DOHH2 (cell line): Measurements from ENCODE around the gene IQSEC3.
"Not testable (repeated sequence)": the region's sequence is repeated elsewhere in the genome, so short reads cannot be mapped to it uniquely, and the experiment has no call there.

ENCODE experiments used
- H3F3A ChIP-seq: fragments of 200-600 bp; sonication (generic), shearing (Covaris generic); 2 replicates; pipeline ENCODE4 v1.6.0; 2016; ENCODE audit warnings: antibody characterized with exemption, mild to moderate bottlenecking; ENCODE audit not compliant: control insufficient read depth, insufficient read depth
- H3K27ac ChIP-seq: fragments of 200-600 bp; sonication (generic); 2 replicates; pipeline ENCODE4 v1.5.1; 2014; ENCODE audit warnings: low read depth, mild to moderate bottlenecking, low read length, moderate library complexity
- H3K27me3 ChIP-seq: fragments of 200-600 bp; sonication (generic); 2 replicates; pipeline ENCODE4 v1.6.1; 2014; ENCODE audit warnings: mild to moderate bottlenecking, low read length, mixed read lengths; ENCODE audit not compliant: control insufficient read depth
- H3K36me3 ChIP-seq: fragments of 200-600 bp; sonication (generic); 2 replicates; pipeline ENCODE4 v1.6.1; 2014; ENCODE audit warnings: mild to moderate bottlenecking, low read length, moderate library complexity, mixed read lengths; ENCODE audit not compliant: control insufficient read depth
- H3K4me1 ChIP-seq: fragments of 200-600 bp; sonication (generic); 2 replicates; pipeline ENCODE4 v1.6.1; 2014; ENCODE audit warnings: mild to moderate bottlenecking, low read length, mixed read lengths; ENCODE audit not compliant: control insufficient read depth
- H3K4me2 ChIP-seq: fragments of 200-600 bp; sonication (generic); 2 replicates; pipeline ENCODE4 v1.6.0; 2014; ENCODE audit warnings: mild to moderate bottlenecking, low read length, moderate library complexity
- H3K4me3 ChIP-seq: fragments of 200-600 bp; sonication (generic); 2 replicates; pipeline ENCODE4 v1.5.1; 2014; ENCODE audit warnings: mild to moderate bottlenecking, low read length, mixed read lengths
- H3K79me2 ChIP-seq: fragments of 200-600 bp; sonication (generic); 2 replicates; pipeline ENCODE4 v1.6.1; 2014; ENCODE audit warnings: mild to moderate bottlenecking, low read length, mixed read lengths; ENCODE audit not compliant: control insufficient read depth
- H3K9me2 ChIP-seq: fragments of 200-600 bp; sonication (generic); replicated peaks from 2 replicates; pipeline ENCODE4 v1.6.1; 2014; ENCODE audit warnings: mild to moderate bottlenecking, low read length, mixed read lengths; ENCODE audit not compliant: control insufficient read depth
- H3K9me3 ChIP-seq: fragments of 200-600 bp; sonication (generic); 2 replicates; pipeline ENCODE4 v1.6.1; 2014; ENCODE audit warnings: antibody characterized with exemption, low read length, mixed read lengths; ENCODE audit not compliant: control insufficient read depth, insufficient read depth
- H4K20me1 ChIP-seq: fragments of 200-600 bp; sonication (generic); 2 replicates; pipeline ENCODE4 v1.6.0; 2014; ENCODE audit warnings: low read depth, mild to moderate bottlenecking, antibody characterized with exemption, low read length, moderate library complexity; ENCODE audit not compliant: control insufficient read depth, insufficient read depth
- CTCF ChIP-seq: fragments of 200-600 bp; sonication (generic); IDR thresholded peaks from one replicate; pipeline ENCODE4 v1.5.1; 2014; ENCODE audit warnings: antibody characterized with exemption, mild to moderate bottlenecking, low read depth, low read length; ENCODE audit not compliant: poor library complexity, severe bottlenecking
- EZH2phosphoT487 ChIP-seq: fragments of 200-600 bp; sonication (generic); IDR thresholded peaks from 2 replicates; pipeline ENCODE4 v1.6.1; 2017; ENCODE audit warnings: borderline replicate concordance, mild to moderate bottlenecking, antibody characterized with exemption, low read length, moderate library complexity, mixed read lengths

Gene IQSEC3

GRCh38 chr12:51962-52361, 14.6 kb upstream of the IQSEC3 start:
- H3K4me3 ChIP-seq, H3K4me1 ChIP-seq, H3K9me3 ChIP-seq, H3K36me3 ChIP-seq, H4K20me1 ChIP-seq, H3K4me2 ChIP-seq, H3K9me2 ChIP-seq, H3K27ac ChIP-seq, H3K79me2 ChIP-seq, H3F3A ChIP-seq: not testable (repeated sequence)
- peaks cover 19% of the 10 kb centered on the region for H3K27me3 ChIP-seq

GRCh38 chr12:52902-53734, 13.4 kb upstream of the IQSEC3 start:
- not testable (repeated sequence) for H3K4me1 ChIP-seq, H3K9me3 ChIP-seq, H3K27ac ChIP-seq, H3K4me3 ChIP-seq, H3K36me3 ChIP-seq, H3F3A ChIP-seq, H3K4me2 ChIP-seq, H3K79me2 ChIP-seq, H3K9me2 ChIP-seq, H4K20me1 ChIP-seq
- peaks cover 19% of the 10 kb centered on the region for H3K27me3 ChIP-seq

GRCh38 chr12:53735-54730, 12.5 kb upstream of the IQSEC3 start:
- H3K36me3 ChIP-seq: no peaks in the 10 kb centered on the region
- no peak overlapping the region for H3K27ac ChIP-seq
- H3K9me3 ChIP-seq: no peaks in the 10 kb centered on the region
- no peaks in the 10 kb centered on the region for H3F3A ChIP-seq
- no peak overlapping the region for H3K4me2 ChIP-seq
- H3K4me3 ChIP-seq: no peak overlapping the region
- TF ChIP-seq CTCF (no peak), EZH2phosphoT487 (no peak)
- no peaks in the 10 kb centered on the region for H3K4me1 ChIP-seq
- no peaks in the 10 kb centered on the region for H3K9me2 ChIP-seq
- no peaks in the 10 kb centered on the region for H4K20me1 ChIP-seq
- peaks cover 19% of the 10 kb centered on the region for H3K27me3 ChIP-seq
- H3K79me2 ChIP-seq: no peaks in the 10 kb centered on the region

GRCh38 chr12:54750-55535, 11.6 kb upstream of the IQSEC3 start:
- Histone ChIP-seq H3K4me1 (no peaks in the 10 kb centered on the region), H4K20me1 (no peaks in the 10 kb centered on the region), H3K4me3 (no peak overlapping the region), H3K4me2 (no peak overlapping the region), H3K27ac (no peak overlapping the region), H3K9me3 (no peaks in the 10 kb centered on the region), H3K9me2 (no peaks in the 10 kb centered on the region), H3K79me2 (no peaks in the 10 kb centered on the region), H3K36me3 (no peaks in the 10 kb centered on the region), H3K27me3 (peaks cover 19% of the 10 kb centered on the region), H3F3A (no peaks in the 10 kb centered on the region)
- no peak for TF ChIP-seq CTCF
- no peak for TF ChIP-seq EZH2phosphoT487
